Neural cell (in vitro differentiated cells): ENCODE measurements around the gene NCK2. TPM values are rescaled to one million over a fixed set of nuclear protein-coding genes. Genes with fewer than 3 reads are reported as not detected.

Experiments
- H2AFZ ChIP-seq: fragments of 200-600, 300-800 bp; sonication (generic), shearing (Covaris generic); 2 replicates; pipeline ENCODE4 v1.6.0; 2014; ENCODE audit warnings: low read depth, mild to moderate bottlenecking, antibody characterized with exemption, low read length, moderate library complexity
- H3F3A ChIP-seq: fragments of 200-600 bp; shearing (Covaris generic); 2 replicates; pipeline ENCODE4 v1.6.1; 2016; ENCODE audit warnings: mild to moderate bottlenecking, moderate library complexity, mixed read lengths, antibody characterized with exemption, low read length; ENCODE audit not compliant: insufficient read depth, poor library complexity, severe bottlenecking
- H3K27ac ChIP-seq: fragments of 200-600, 300-800 bp; sonication (generic), shearing (Covaris generic); 2 replicates; pipeline ENCODE4 v1.5.1; 2014; ENCODE audit warnings: mild to moderate bottlenecking, low read length, moderate library complexity
- H3K27me3 ChIP-seq: fragments of 300-800, 200-600 bp; sonication (generic), shearing (Covaris generic); 2 replicates; pipeline ENCODE4 v1.6.0; 2014; ENCODE audit warnings: mild to moderate bottlenecking, low read depth, low read length, moderate library complexity; ENCODE audit not compliant: insufficient read depth
- H3K36me3 ChIP-seq: fragments of 300-800, 200-600 bp; sonication (generic), shearing (Covaris generic); 2 replicates; pipeline ENCODE4 v1.5.1; 2014; ENCODE audit warnings: mild to moderate bottlenecking, antibody characterized with exemption, low read length, moderate library complexity; ENCODE audit not compliant: insufficient read depth
- H3K4me2 ChIP-seq: fragments of 300-800, 200-600 bp; sonication (generic), shearing (Covaris generic); 2 replicates; pipeline ENCODE4 v1.6.0; 2014; ENCODE audit warnings: mild to moderate bottlenecking, low read length
- H3K4me3 ChIP-seq: fragments of 300-800, 200-600 bp; sonication (generic), shearing (Covaris generic); 2 replicates; pipeline ENCODE4 v1.5.1; 2014; ENCODE audit warnings: mild to moderate bottlenecking, low read length, moderate library complexity
- H3K79me2 ChIP-seq: fragments of 200-600 bp; shearing (Covaris generic); replicated peaks from 2 replicates; pipeline ENCODE4 v1.6.0; 2014; ENCODE audit warnings: mild to moderate bottlenecking, low read length, moderate library complexity; ENCODE audit not compliant: insufficient read depth
- H3K9ac ChIP-seq: fragments of 300-800, 200-600 bp; sonication (generic), shearing (Covaris generic); 2 replicates; pipeline ENCODE4 v1.6.1; 2016; ENCODE audit warnings: mild to moderate bottlenecking, low read length, mixed read lengths
- H3K9me2 ChIP-seq: fragments of 200-600 bp; shearing (Covaris generic); 2 replicates; pipeline ENCODE4 v1.6.1; 2016; ENCODE audit warnings: mild to moderate bottlenecking, low read length, mixed read lengths; ENCODE audit not compliant: insufficient read depth
- H3K9me3 ChIP-seq: fragments of 200-600, 300-800 bp; sonication (generic), shearing (Covaris generic); 2 replicates; pipeline ENCODE4 v1.6.1; 2016; ENCODE audit warnings: mild to moderate bottlenecking, mixed run types, low read length, moderate library complexity, mixed read lengths
- H4K20me1 ChIP-seq: fragments of 200-600 bp; shearing (Covaris generic); 2 replicates; pipeline ENCODE4 v1.6.1; 2016; ENCODE audit warnings: mild to moderate bottlenecking, mixed run types; ENCODE audit not compliant: insufficient read depth
- EP300 ChIP-seq: fragments of 450-650 bp; conservative IDR thresholded peaks from 2 replicates; pipeline ENCODE4 v1.6.1; 2014; ENCODE audit warnings: antibody characterized with exemption, mild to moderate bottlenecking, moderate library complexity; ENCODE audit not compliant: poor library complexity, severe bottlenecking
- EZH2 ChIP-seq: fragments of 200-600, 300-800 bp; shearing (Covaris generic), sonication (generic); IDR thresholded peaks from 2 replicates; pipeline ENCODE4 v1.6.1; 2014; ENCODE audit warnings: antibody characterized with exemption, low read length, borderline replicate concordance, mild to moderate bottlenecking; ENCODE audit not compliant: insufficient read depth, poor library complexity, severe bottlenecking
- MXI1 ChIP-seq: fragments of 450-650 bp; conservative IDR thresholded peaks from 2 replicates; pipeline ENCODE4 v1.6.1; 2014; ENCODE audit warnings: antibody characterized with exemption, mild to moderate bottlenecking; ENCODE audit not compliant: poor library complexity, severe bottlenecking
- POLR2AphosphoS5 ChIP-seq: IDR thresholded peaks from 2 replicates; pipeline ENCODE4 v1.6.1; 2012
- RAD21 ChIP-seq: fragments of 450-650 bp; conservative IDR thresholded peaks from 2 replicates; pipeline ENCODE4 v1.6.1; 2014; ENCODE audit warnings: antibody characterized with exemption, mild to moderate bottlenecking, moderate library complexity
- SMC3 ChIP-seq: fragments of 450-650 bp; conservative IDR thresholded peaks from 2 replicates; pipeline ENCODE4 v1.6.1; 2014; ENCODE audit warnings: antibody characterized with exemption, mild to moderate bottlenecking, moderate library complexity; ENCODE audit not compliant: poor library complexity
- TAF1 ChIP-seq: IDR thresholded peaks from 2 replicates; pipeline ENCODE4 v1.6.1; 2012; ENCODE audit warnings: low read depth
- polyA plus RNA-seq: library from polyadenylated mRNA; depleted of rRNA; stranded (reverse); fragments of >200 nt; gene quantifications from 2 replicates; pipeline ENCODE4 v1.2.3, GENCODE V29; 2014
- TF ChIP-seq, protein P1 (sequence below): IDR thresholded peaks from 2 replicates; pipeline ENCODE4 v1.6.1; 2012; ENCODE audit warnings: borderline replicate concordance
- TF ChIP-seq, protein P2 (sequence below): fragments of 450-650 bp; IDR thresholded peaks from 2 replicates; pipeline ENCODE4 v1.5.1; 2014; ENCODE audit warnings: antibody characterized with exemption, mild to moderate bottlenecking, moderate library complexity; ENCODE audit not compliant: poor library complexity, severe bottlenecking

The NCK2 gene
- polyA plus RNA-seq, 1 donor from 2014 or later, result 49.4 TPM

DNA sequence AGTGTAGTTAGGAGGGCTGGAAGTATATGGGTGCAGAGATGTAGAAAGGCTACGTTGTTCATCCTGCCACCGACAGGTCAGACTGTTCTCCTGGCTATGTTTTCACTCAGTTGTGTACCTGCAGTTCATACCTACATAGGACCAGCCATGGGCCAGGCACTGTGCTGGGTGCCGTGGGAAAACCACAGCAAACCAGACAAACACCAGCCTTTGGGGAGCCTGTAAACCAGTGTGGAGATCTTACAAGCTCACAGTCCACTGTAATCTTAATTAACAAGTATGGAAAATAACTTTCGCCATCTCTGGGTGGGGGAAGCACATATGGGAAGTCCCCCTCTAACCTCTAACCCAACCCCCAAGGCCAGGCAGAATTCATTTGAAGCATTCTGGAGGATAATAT, 12.7 kb downstream of the NCK2 start:
- Histone ChIP-seq H2AFZ (no peak overlapping the region), H3K36me3 (no peaks in the 10 kb centered on the region), H3K4me2 (no peak overlapping the region), H4K20me1 (peaks cover 8% of the 10 kb centered on the region), H3K27ac (no peak overlapping the region), H3K9ac (no peak overlapping the region), H3K27me3 (no peaks in the 10 kb centered on the region), H3K9me2 (no peaks in the 10 kb centered on the region), H3K4me3 (no peak overlapping the region), H3K9me3 (no peaks in the 10 kb centered on the region), H3F3A (no peaks in the 10 kb centered on the region), H3K79me2 (peaks cover 94% of the 10 kb centered on the region)
- no peak for TF ChIP-seq EZH2
- TF ChIP-seq, protein P1, sequence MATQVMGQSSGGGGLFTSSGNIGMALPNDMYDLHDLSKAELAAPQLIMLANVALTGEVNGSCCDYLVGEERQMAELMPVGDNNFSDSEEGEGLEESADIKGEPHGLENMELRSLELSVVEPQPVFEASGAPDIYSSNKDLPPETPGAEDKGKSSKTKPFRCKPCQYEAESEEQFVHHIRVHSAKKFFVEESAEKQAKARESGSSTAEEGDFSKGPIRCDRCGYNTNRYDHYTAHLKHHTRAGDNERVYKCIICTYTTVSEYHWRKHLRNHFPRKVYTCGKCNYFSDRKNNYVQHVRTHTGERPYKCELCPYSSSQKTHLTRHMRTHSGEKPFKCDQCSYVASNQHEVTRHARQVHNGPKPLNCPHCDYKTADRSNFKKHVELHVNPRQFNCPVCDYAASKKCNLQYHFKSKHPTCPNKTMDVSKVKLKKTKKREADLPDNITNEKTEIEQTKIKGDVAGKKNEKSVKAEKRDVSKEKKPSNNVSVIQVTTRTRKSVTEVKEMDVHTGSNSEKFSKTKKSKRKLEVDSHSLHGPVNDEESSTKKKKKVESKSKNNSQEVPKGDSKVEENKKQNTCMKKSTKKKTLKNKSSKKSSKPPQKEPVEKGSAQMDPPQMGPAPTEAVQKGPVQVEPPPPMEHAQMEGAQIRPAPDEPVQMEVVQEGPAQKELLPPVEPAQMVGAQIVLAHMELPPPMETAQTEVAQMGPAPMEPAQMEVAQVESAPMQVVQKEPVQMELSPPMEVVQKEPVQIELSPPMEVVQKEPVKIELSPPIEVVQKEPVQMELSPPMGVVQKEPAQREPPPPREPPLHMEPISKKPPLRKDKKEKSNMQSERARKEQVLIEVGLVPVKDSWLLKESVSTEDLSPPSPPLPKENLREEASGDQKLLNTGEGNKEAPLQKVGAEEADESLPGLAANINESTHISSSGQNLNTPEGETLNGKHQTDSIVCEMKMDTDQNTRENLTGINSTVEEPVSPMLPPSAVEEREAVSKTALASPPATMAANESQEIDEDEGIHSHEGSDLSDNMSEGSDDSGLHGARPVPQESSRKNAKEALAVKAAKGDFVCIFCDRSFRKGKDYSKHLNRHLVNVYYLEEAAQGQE, result no peak

DNA sequence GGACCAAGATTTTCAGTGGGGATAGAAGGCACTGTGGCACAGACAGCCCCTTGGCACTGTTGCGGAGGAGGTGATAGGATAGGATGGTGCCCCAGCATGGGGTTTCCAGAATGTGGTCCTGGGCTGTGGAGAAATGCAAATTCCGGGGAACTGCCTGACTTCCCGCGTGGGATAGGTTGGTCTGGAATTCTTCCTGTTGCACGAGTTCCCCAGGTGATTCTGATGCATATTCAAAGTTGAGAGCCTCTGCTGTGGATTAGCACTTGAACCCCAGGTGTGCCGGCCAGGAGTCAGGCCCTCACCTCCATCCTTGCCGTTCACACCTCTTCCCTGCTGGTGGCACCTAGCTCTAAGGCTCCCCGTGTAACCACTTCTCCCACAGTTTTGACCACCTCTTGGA, 15.5 kb downstream of the NCK2 start:
- H3F3A ChIP-seq, result no peaks in the 10 kb centered on the region
- H4K20me1 ChIP-seq, result peaks cover 8% of the 10 kb centered on the region
- H3K36me3 ChIP-seq, result no peaks in the 10 kb centered on the region
- no peak overlapping the region for H2AFZ ChIP-seq
- no peak overlapping the region for H3K4me3 ChIP-seq
- TF ChIP-seq RAD21, result no peak
- TF ChIP-seq, protein P1, result no peak
- peaks cover 76% of the 10 kb centered on the region for H3K79me2 ChIP-seq
- H3K9me2 ChIP-seq, result no peaks in the 10 kb centered on the region
- H3K9me3 ChIP-seq, result no peaks in the 10 kb centered on the region
- H3K27me3 ChIP-seq, result no peaks in the 10 kb centered on the region
- no peak overlapping the region for H3K27ac ChIP-seq
- H3K4me2 ChIP-seq, result no peak overlapping the region
- no peak overlapping the region for H3K9ac ChIP-seq

DNA sequence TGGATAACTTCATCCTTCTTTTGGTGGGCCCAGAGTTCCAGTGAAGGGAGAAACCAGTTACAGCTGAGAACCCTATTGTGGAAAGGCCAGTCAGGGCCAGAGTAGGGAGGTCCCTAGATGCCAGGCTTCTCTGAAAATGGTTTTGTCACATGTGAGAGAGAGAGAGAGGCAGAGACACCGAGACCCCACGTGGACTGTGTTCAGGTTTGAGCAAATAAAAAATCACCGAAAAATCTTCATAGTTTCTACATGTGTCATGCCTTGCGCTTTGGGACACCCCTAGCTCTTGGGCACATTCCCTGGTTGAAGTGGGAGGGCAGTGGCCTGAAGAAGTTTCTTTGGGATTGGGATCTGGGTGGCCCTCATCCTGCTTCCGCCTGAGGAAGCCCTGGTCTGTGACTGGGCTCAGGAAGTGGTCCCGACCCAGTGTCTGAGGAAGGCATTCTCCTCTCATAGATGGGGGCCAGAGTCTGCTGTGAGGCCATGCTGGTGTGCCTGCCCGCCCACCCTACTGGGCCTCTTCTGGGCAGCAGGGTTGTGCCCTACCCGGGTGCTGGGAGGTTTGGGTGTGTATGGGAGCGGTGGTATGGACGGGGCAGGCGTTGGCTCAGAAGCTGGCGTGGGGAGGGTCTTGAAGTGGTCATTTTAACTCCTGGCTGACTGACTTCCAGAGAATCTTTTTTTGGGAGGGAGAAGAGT, 16.1 kb downstream of the NCK2 start:
- H4K20me1 ChIP-seq, result peaks cover 8% of the 10 kb centered on the region

More for the DNA sequence above, 16.1 kb downstream of the NCK2 start:
- TF ChIP-seq, protein P1, result no peak
- TF ChIP-seq, protein P2, sequence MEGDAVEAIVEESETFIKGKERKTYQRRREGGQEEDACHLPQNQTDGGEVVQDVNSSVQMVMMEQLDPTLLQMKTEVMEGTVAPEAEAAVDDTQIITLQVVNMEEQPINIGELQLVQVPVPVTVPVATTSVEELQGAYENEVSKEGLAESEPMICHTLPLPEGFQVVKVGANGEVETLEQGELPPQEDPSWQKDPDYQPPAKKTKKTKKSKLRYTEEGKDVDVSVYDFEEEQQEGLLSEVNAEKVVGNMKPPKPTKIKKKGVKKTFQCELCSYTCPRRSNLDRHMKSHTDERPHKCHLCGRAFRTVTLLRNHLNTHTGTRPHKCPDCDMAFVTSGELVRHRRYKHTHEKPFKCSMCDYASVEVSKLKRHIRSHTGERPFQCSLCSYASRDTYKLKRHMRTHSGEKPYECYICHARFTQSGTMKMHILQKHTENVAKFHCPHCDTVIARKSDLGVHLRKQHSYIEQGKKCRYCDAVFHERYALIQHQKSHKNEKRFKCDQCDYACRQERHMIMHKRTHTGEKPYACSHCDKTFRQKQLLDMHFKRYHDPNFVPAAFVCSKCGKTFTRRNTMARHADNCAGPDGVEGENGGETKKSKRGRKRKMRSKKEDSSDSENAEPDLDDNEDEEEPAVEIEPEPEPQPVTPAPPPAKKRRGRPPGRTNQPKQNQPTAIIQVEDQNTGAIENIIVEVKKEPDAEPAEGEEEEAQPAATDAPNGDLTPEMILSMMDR, result no peak
- TF ChIP-seq EP300 (no peak), MXI1 (no peak), RAD21 (no peak), POLR2AphosphoS5 (no peak), EZH2 (no peak), TAF1 (no peak), SMC3 (no peak)
- Histone ChIP-seq H3K36me3 (no peaks in the 10 kb centered on the region), H3K4me3 (no peak overlapping the region), H3F3A (no peaks in the 10 kb centered on the region), H3K27me3 (no peaks in the 10 kb centered on the region), H3K4me2 (no peak overlapping the region), H3K9me3 (no peaks in the 10 kb centered on the region), H3K27ac (no peak overlapping the region), H2AFZ (no peak overlapping the region), H3K9me2 (no peaks in the 10 kb centered on the region), H3K9ac (no peak overlapping the region), H3K79me2 (peaks cover 76% of the 10 kb centered on the region)
